Ovary (tissue), 3 donors: ENCODE data around the gene SLC23A2.

Source experiments
- CTCF ChIP-seq, 3 donors: fragments of 450-650 bp in 2 of 3; fragments of 200-600 bp in 1 of 3; IDR thresholded peaks; one replicate each; pipeline versions ENCODE4 v1.5.1 to v1.8.0; 2016 to 2022; ENCODE audit warnings: antibody characterized with exemption in 3 of 3, mild to moderate bottlenecking in 1 of 3
- EP300 ChIP-seq: sonication (generic); formaldehyde crosslinking; IDR thresholded peaks from one replicate; pipeline ENCODE4 v1.6.1; 2017; ENCODE audit warnings: antibody characterized with exemption
- donor health status: DM: no; HTN: no; CAD: no.

- no peak for TF ChIP-seq CTCF (IDR thresholded peaks at IDR 0.05)
- TF ChIP-seq EP300 = no peak
Observed at GRCh38 chr20:4932061-4932460, 69.2 kb downstream of the SLC23A2 start.
